AG10803 (cell line): ENCODE measurements around the gene PIGB.

Experiments used
- DNase-seq: peaks from one replicate; pipeline ENCODE4 v3.0.0; 2010; ENCODE audit warnings: low read depth
- H3K4me3 ChIP-seq: 2 replicates; pipeline ENCODE4 v1.5.1; 2011; ENCODE audit warnings: mild to moderate bottlenecking, low read length, control low read depth
- CTCF ChIP-seq: conservative IDR thresholded peaks from 2 replicates; pipeline ENCODE4 v1.5.1; 2011; ENCODE audit warnings: mild to moderate bottlenecking, low read length, control low read depth, inconsistent platforms

The PIGB gene

DNA sequence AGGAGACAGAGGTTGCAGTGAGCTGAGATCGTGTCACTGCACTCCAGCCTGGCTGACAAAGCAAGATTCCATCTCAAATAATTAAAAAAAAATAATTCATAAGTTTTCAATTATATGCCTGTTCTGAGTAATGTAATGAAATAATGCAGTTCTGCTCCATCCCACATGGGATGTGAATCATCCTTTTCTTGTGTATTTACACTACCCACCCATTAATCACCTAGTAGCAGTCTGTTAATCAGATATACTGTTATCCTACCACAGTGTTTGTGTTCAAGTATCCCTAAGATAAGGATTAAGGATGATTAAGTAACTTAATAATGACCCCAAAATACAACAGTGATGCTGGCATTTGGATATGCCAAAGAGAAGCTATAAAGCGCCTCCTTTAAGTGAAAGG, 38.8 kb downstream of the PIGB start:
- no peak for TF ChIP-seq CTCF
- DNase-seq, result peak; percentile 60
- H3K4me3 ChIP-seq, result no peak overlapping the region

GRCh38 chr15:55358471-55358870, 39.4 kb downstream of the PIGB start:
- DNase-seq, result no peak
- H3K4me3 ChIP-seq, result no peak overlapping the region
- no peak for TF ChIP-seq CTCF

DNA sequence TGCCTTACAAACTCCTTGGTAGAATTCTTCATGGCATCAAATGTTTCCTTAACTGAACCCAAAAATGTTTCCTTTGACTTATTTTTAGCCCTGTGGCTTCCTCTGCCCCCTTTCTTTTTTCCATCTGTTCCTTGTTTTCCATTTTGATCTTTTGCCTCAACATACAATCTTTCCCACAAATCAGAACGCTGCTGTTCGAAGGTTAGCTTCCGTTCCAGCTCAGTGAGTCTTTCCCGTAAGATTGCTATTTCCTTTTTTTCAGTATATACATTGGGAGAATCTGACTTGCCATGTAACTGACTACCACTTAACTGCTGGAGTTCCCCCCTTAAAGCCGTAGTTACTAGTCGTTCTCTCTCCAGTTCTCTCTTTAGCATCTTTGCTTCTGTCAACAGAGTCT, 41.2 kb downstream of the PIGB start:
- TF ChIP-seq CTCF, result no peak
- DNase-seq, result no peak
- H3K4me3 ChIP-seq, result no peak overlapping the region

DNA sequence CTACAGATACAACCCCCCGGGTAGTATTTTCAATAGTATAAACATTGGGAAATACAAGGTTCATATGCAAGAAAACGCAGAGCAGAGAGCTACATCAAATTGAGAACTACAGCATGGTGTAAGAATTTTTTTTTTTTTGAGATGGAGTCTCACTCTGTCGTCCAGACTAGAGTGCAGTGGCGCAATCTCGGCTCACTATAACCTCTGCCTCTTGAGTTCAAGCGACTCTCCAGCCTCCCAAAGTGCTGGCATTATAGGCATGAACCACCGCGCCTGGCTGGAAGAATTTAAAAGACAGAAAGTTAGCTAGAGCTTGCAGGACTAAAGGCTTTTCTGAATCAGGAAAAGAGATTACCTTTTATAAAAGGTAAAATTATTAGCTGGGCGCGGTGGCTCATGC, 42.0 kb downstream of the PIGB start:
- TF ChIP-seq CTCF, result no peak
- no peak overlapping the region for H3K4me3 ChIP-seq
- DNase-seq, result no peak

GRCh38 chr15:55362641-55363040, 43.6 kb downstream of the PIGB start:
- H3K4me3 ChIP-seq, result no peak overlapping the region
- TF ChIP-seq CTCF, result no peak
- DNase-seq, result no peak

- no peak overlapping the region for H3K4me3 ChIP-seq
- TF ChIP-seq CTCF, result no peak
- DNase-seq, result no peak
These were observed 48.0 kb downstream of the PIGB start for GRCh38 chr15:55366981-55367380.

DNA sequence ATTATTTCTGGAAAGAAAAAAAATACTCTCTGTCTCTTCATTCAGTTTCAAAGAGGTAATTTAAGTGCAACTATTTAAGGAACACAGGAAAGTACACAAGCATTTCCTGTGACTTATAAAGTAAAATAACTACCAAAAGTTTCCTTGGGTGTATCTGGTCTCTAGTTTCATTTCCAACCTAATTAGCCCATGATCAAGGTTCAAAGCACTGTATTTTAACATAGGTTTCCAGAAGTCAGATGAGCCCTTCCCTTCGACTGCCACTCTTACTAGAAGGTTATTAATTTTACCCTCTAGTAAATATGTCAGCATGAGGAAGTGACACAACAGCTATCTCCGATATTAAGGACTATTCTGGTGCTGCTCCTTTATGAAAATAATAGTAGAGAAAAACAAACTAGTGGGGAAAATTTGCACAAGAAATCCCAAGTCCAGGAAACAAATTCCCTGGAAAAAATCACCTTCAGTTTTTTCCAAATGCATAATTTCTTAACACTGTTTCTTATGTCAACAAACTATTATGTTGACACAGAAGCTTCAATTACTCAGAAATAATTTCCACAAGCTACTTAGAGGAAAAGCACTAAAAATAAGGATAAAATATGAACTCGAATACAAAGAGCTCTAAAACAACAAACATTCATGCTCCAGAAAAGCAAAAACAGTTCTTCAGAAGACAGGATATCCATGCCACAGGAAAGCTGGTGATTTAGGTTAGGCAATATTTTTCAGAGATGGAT, 53.8 kb downstream of the PIGB start:
- DNase-seq, result no peak
- no peak overlapping the region for H3K4me3 ChIP-seq
- TF ChIP-seq CTCF, result no peak
